Caco-2 (cell line): Measurements from ENCODE around the gene ZDHHC14. TPM values are rescaled to one million over a fixed set of nuclear protein-coding genes. Genes with fewer than 3 reads are reported as not detected.

Source experiments
- BruUV-seq: library from RNA; stranded (reverse); fragments of 400-500 nt; replicated peaks from 2 replicates; lab custom pipeline; 2021; lab: Mats Ljungman, UMichigan
- CTCF ChIA-PET: fragments of 300-600 bp; sonication (Branson Sonifier 250); formaldehyde crosslinking; loops from one replicate; lab custom pipeline; 2022; ENCODE audit warnings: antibody characterized with exemption; lab: Charles Lee
- POLR2A ChIA-PET: fragments of 300-600 bp; sonication (Branson Sonifier 250); formaldehyde crosslinking; loops from one replicate; lab custom pipeline; 2022; ENCODE audit warnings: antibody characterized with exemption; lab: Charles Lee
- DNase-seq, 2 experiments: peaks; one replicate each; pipeline versions ENCODE4 v3.0.0 to v3.0.0-alpha.2; 2020 to 2022
- H3K27me3 ChIP-seq: replicated peaks from 2 replicates; pipeline ENCODE4 v1.6.0; 2011; ENCODE audit warnings: low read length; ENCODE audit not compliant: control insufficient read depth, insufficient read depth
- H3K36me3 ChIP-seq: 2 replicates; pipeline ENCODE4 v1.5.1; 2011; ENCODE audit warnings: low read length; ENCODE audit not compliant: control insufficient read depth, insufficient read depth
- H3K4me1 ChIP-seq: fragments of 250-450 bp; sonication (Bioruptor Pico); 2 replicates; pipeline ENCODE4 v1.5.1; 2020; ENCODE audit warnings: mild to moderate bottlenecking
- H3K4me3 ChIP-seq: 2 replicates; pipeline ENCODE4 v1.5.1; 2011; ENCODE audit warnings: low read depth, mild to moderate bottlenecking, control low read depth, low read length
- H3K9me3 ChIP-seq: fragments of 250-450 bp; sonication (Bioruptor Pico); 2 replicates; pipeline ENCODE4 v1.5.1; 2020; ENCODE audit warnings: mild to moderate bottlenecking, moderate library complexity
- H3K27ac Mint-ChIP-seq: one replicate; pipeline ENCODE4 v1.8.0; 2022; ENCODE audit warnings: mixed read lengths; ENCODE audit not compliant: unreplicated experiment
- H3K27me3 Mint-ChIP-seq: one replicate; pipeline ENCODE4 v1.8.0; 2022; ENCODE audit warnings: mixed read lengths; ENCODE audit not compliant: insufficient read depth, unreplicated experiment
- H3K36me3 Mint-ChIP-seq: one replicate; pipeline ENCODE4 v1.8.0; 2022; ENCODE audit warnings: mild to moderate bottlenecking, mixed read lengths; ENCODE audit not compliant: insufficient read depth, unreplicated experiment
- H3K4me1 Mint-ChIP-seq: one replicate; pipeline ENCODE4 v1.8.0; 2022; ENCODE audit warnings: low read depth, mixed read lengths; ENCODE audit not compliant: unreplicated experiment
- H3K4me3 Mint-ChIP-seq: one replicate; pipeline ENCODE4 v1.8.0; 2022; ENCODE audit warnings: mild to moderate bottlenecking, moderate library complexity, mixed read lengths; ENCODE audit not compliant: unreplicated experiment
- H3K9me3 Mint-ChIP-seq: one replicate; pipeline ENCODE4 v1.8.0; 2022; ENCODE audit warnings: mixed read lengths; ENCODE audit not compliant: unreplicated experiment
- intact Hi-C: fragments of 100-400 bp; cut with micrococcal nuclease; formaldehyde crosslinking; loops from one replicate; pipeline ENCODE4 v1.10.0; 2022; ENCODE audit not compliant: unreplicated experiment
- total RNA-seq: library from RNA; stranded (reverse); gene quantifications from 2 replicates; pipeline ENCODE4 v1.2.3, GENCODE V29; 2022
- TF ChIP-seq, protein P1 (sequence below), 2 experiments: fragments of 200-600 bp in 1 of 2; IDR thresholded peaks; 1 replicate in 1 of 2; 2 replicates in 1 of 2; pipeline versions ENCODE4 v1.5.1 to v1.8.0; 2011 to 2022; ENCODE audit warnings: antibody characterized with exemption in 1 of 2, control low read depth in 1 of 2, inconsistent platforms in 1 of 2, low read depth in 1 of 2, low read length in 1 of 2, mild to moderate bottlenecking in 1 of 2, moderate library complexity in 1 of 2; ENCODE audit not compliant: insufficient read depth in 1 of 2, severe bottlenecking in 1 of 2, unreplicated experiment in 1 of 2

The ZDHHC14 gene
- total RNA-seq, 1 experiment from 2014 or later: 22.1 TPM

DNA sequence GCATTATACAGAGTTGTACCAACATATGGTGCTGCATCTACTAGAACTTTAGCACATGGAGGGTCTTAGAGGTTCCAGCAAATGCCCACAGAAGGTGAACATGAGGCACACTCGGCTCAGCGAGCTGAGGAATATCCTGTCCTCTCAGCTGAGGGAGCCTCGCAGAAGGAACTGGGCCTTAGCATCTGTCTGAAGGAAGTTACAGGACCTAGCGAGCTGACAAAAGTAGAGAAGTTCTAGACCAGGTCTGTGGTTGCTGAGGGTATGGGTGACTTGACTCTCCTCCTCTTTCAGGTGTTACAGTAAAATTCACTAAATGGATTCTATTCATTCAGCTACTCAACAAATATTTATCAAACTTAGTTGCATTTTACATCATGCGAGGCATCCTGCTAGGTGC is 157.2 kb downstream of the ZDHHC14 start:
- H3K4me1 ChIP-seq: peaks cover 49% of the 10 kb centered on the region
- no TSS peak for BruUV-seq
- H3K9me3 Mint-ChIP-seq: no peaks in the 10 kb centered on the region
- H3K36me3 Mint-ChIP-seq: peaks cover 33% of the 10 kb centered on the region
- H3K27ac Mint-ChIP-seq: peak overlapping the region; percentile 85
- intact Hi-C loops: no loop called here
- H3K4me1 Mint-ChIP-seq: peaks cover 53% of the 10 kb centered on the region
- H3K36me3 ChIP-seq: peaks cover 2% of the 10 kb centered on the region; the same call in 1 of the 2 replicates
- no peak overlapping the region for H3K4me3 Mint-ChIP-seq
- no peaks in the 10 kb centered on the region for H3K9me3 ChIP-seq
- TF ChIP-seq, protein P1, sequence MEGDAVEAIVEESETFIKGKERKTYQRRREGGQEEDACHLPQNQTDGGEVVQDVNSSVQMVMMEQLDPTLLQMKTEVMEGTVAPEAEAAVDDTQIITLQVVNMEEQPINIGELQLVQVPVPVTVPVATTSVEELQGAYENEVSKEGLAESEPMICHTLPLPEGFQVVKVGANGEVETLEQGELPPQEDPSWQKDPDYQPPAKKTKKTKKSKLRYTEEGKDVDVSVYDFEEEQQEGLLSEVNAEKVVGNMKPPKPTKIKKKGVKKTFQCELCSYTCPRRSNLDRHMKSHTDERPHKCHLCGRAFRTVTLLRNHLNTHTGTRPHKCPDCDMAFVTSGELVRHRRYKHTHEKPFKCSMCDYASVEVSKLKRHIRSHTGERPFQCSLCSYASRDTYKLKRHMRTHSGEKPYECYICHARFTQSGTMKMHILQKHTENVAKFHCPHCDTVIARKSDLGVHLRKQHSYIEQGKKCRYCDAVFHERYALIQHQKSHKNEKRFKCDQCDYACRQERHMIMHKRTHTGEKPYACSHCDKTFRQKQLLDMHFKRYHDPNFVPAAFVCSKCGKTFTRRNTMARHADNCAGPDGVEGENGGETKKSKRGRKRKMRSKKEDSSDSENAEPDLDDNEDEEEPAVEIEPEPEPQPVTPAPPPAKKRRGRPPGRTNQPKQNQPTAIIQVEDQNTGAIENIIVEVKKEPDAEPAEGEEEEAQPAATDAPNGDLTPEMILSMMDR (IDR thresholded peaks at IDR 0.05; ENCODE audit: insufficient read depth in 1 of 2, low read depth in 1 of 2, low read length in 1 of 2, severe bottlenecking in 1 of 2, unreplicated experiment in 1 of 2): no peak
- no peaks in the 10 kb centered on the region for H3K27me3 Mint-ChIP-seq
- DNase-seq: no peak
- no peaks in the 10 kb centered on the region for H3K27me3 ChIP-seq
- CTCF ChIA-PET: no interaction called here
- H3K4me3 ChIP-seq: no peak overlapping the region
- POLR2A ChIA-PET: no interaction called here

- Mint-ChIP-seq H3K27ac (peak overlapping the region; percentile 85), H3K9me3 (no peaks in the 10 kb centered on the region), H3K4me3 (no peak overlapping the region), H3K27me3 (no peaks in the 10 kb centered on the region), H3K36me3 (peaks cover 38% of the 10 kb centered on the region), H3K4me1 (peaks cover 48% of the 10 kb centered on the region)
- no peaks in the 10 kb centered on the region for H3K27me3 ChIP-seq
- intact Hi-C loops: no loop called here
- DNase-seq: no peak
- peaks cover 44% of the 10 kb centered on the region for H3K4me1 ChIP-seq
- H3K9me3 ChIP-seq: no peaks in the 10 kb centered on the region
- BruUV-seq: no TSS peak
- no peak overlapping the region for H3K4me3 ChIP-seq
- TF ChIP-seq, protein P1 (IDR thresholded peaks at IDR 0.05; ENCODE audit: insufficient read depth in 1 of 2, low read depth in 1 of 2, low read length in 1 of 2, severe bottlenecking in 1 of 2, unreplicated experiment in 1 of 2): no peak
- H3K36me3 ChIP-seq: peaks cover 2% of the 10 kb centered on the region; the same call in 1 of the 2 replicates
- ChIA-PET POLR2A (no interaction called here), CTCF (no interaction called here)
Observed at GRCh38 chr6:157538698-157539097, 157.7 kb downstream of the ZDHHC14 start.

GRCh38 chr6:157539421-157539822 is 158.4 kb downstream of the ZDHHC14 start:
- H3K4me1 Mint-ChIP-seq: peaks cover 47% of the 10 kb centered on the region
- no peak for DNase-seq
- peak overlapping the region; percentile 51 for H3K4me3 Mint-ChIP-seq
- no peak overlapping the region for H3K4me3 ChIP-seq
- no peaks in the 10 kb centered on the region for H3K9me3 ChIP-seq
- TSS peak; percentile 97 for BruUV-seq
- H3K9me3 Mint-ChIP-seq: no peaks in the 10 kb centered on the region
- no peaks in the 10 kb centered on the region for H3K27me3 ChIP-seq
- ChIA-PET CTCF (no interaction called here), POLR2A (no interaction called here)
- TF ChIP-seq, protein P1 (IDR thresholded peaks at IDR 0.05; ENCODE audit: insufficient read depth in 1 of 2, low read depth in 1 of 2, low read length in 1 of 2, severe bottlenecking in 1 of 2, unreplicated experiment in 1 of 2): no peak
- peaks cover 40% of the 10 kb centered on the region for H3K36me3 Mint-ChIP-seq
- H3K27ac Mint-ChIP-seq: peak overlapping the region; percentile 85
- intact Hi-C loops: no loop called here
- H3K27me3 Mint-ChIP-seq: no peaks in the 10 kb centered on the region
- peaks cover 2% of the 10 kb centered on the region; the same call in 1 of the 2 replicates for H3K36me3 ChIP-seq
- peaks cover 42% of the 10 kb centered on the region for H3K4me1 ChIP-seq
